Ecto neural progenitor cell (in vitro differentiated cells): ENCODE results near the gene CDHR2.

Experiments used
- DNase-seq: peaks from one replicate; pipeline ENCODE4 v3.0.0-alpha.2; 2018; ENCODE audit warnings: low spot score

Gene CDHR2

GRCh38 chr5:176596689-176597416 is 47.7 kb downstream of the CDHR2 start:
- peak; percentile 79 for DNase-seq

DNA sequence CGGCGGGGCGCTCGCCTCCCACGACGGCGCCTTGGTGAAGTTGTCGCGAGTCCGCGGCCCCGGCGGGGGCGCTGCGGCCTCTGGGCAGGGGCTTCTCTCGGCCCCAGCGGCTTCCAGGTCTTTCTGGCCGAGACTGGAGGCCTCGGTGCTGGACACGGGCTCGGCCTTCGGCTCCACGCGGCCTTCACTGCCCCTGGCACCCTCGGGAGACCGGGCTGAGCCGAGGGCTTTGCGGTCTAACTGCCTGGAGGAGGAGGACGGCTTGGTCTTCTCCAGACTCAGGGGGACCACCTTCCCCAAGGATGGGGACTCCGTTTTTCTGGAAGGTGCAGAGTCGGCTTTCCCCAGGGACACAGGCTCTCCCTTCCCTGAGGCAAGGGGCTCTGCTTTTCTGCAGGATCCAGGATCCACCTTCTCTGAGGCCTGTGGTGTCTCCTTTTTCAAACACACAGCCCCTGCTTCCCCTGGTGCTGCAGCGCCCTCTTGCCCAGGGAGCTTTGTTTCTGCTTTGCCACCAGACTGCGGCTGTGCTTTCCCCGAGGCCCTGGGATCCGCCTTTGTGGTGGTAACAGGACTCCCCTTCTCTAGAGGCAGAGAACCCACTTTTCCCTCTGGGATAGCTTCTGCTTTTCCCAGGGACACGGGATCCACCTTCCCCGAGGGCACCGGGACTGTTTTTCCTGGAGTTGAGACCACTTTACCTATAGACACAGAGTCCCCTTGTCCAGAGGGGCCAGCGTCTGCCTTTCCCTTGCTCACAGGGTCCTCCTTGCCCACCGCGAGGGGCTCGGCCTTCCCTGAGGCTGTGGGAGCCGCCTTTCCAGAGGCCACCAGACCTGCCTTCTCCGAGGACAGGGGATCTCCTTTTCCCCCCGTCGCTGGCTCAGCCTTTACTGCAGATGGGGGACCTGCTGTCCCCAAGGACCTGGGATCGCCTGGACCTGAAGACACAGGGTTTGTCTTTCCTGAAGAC is 48.6 kb downstream of the CDHR2 start:
- DNase-seq: no peak

DNA sequence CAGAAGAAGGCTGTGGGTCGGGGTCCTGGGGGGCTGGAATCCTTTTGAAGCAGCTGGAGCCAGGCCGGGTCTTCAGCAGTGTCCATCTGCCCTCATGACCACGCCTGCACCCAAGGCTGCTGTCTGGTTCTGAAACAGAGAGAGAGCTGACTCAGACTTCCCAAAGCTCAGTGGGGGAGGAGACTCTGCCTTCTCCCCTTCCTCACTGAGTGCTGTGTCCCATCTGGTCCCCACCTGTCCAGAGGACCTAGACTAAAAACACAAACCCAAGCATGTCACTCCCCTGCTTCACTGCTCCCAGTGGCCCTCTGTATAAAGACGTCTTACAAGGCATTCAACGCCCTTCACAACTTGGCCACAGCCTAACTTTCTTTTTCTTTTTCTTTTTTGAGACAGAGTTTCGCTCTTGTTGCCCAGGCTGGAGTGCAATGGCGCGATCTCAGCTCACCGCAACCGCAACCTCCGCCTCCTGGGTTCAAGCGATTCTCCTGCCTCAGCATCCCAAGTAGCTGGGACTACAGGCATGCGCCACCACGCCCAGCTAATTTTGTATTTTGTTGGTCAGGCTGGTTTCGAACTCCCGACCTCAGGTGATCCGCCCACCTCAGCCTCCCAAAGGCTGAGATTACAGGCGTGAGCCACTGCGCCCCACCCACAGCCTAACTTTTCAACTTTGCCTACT is 50.7 kb downstream of the CDHR2 start:
- DNase-seq: peak; percentile 39

GRCh38 chr5:176601901-176602482 is 52.9 kb downstream of the CDHR2 start:
- DNase-seq: peak; percentile 35

DNA sequence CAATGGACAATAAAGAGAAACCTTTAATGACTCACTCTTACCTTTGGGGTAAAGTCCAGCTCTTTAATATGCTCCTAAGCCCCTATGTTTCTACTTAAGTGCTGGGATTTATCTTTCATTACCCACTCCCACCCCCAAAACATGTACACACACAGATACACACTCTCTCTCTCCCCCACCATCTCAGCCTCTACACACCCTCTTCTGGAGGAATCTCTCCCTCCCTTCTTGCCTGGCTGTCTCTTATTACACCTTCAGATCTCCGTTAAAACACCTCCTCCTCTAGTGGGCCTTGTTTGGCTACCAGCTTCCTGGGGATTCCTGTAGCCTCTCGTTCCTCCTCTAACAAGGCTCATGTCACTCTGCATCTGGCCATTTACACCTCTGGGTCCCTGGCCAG is 53.9 kb downstream of the CDHR2 start:
- no peak for DNase-seq

- DNase-seq: no peak
Observed at GRCh38 chr5:176606032-176606431, 56.9 kb downstream of the CDHR2 start.

DNA sequence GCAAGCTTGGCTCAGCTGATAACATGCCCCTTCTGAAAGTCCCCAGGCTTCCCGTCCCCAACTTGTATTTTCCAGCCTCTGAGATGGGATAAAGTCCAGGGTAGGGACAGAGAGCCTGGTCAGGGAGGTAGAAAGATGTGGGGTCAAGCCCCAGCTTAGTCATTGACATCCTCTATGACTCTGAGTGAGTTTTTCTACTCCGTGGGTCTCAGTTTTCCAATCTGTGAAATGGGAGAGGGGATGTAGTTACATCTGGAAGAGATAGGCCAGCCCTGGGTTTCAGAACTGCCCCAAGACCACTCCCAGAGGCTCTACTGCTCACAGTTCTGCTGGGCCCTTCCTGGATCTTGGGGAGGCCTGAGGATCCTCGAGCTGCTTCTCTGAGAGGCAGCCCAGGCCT is 57.7 kb downstream of the CDHR2 start:
- DNase-seq: no peak

DNA sequence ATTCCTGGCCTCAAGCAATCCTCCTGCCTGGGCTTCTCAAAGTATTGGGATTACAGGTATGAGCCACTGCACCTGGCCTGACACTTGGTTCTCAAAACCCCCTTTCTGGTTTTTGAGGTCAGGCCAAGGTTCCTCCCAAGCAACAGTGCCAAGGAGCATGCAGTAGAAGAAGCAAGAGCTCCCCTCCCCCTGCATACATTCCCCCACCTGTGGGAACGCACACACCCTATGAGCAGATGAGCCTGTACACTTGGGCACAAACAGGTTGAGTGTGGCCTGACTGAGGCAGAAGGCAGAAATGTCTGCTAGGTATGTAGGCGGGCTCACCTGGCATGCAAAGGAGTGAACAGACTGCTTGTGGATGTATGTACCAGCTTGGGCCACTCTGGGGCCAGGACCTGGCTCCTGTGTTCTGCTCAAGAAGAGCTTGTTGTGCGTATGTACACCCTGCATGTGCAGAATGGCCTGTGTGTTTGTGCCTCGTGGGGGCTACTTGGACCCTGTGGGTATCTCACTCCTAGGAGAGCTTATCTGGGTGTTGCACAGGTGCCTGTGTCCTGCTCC is 59.1 kb downstream of the CDHR2 start:
- DNase-seq: no peak

- peak; percentile 56 for DNase-seq
Observed at GRCh38 chr5:176608937-176609723, 60.0 kb downstream of the CDHR2 start.

GRCh38 chr5:176609724-176610434 is 60.7 kb downstream of the CDHR2 start, which contains the start of gene GPRIN1:
Gene GPRIN1, minus strand, starts transcription at chr5:176610156. Its CDS starts 10,322 bp downstream, at chr5:176599834.
- DNase-seq: peak; percentile 88

- DNase-seq: no peak
Observed at GRCh38 chr5:176610435-176610773, 61.3 kb downstream of the CDHR2 start.

DNA sequence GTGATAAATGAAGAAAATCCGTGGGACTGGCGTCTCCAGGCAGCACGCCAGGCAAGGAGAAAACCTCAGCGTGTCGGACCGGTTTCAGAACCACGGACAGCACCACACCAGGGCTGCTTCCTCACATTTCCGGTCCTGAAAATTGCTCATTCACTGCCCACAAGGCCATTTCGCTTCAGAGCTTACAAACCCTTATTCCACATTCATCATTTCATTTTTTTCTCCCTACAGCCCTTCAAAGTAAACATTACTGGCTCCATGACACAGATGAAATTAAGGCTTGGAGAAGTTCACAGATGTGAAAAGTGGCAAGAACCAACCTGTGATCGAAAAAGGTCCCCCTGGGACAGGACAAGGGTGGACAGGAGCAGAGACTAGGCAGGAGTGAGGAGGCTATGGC is 62.3 kb downstream of the CDHR2 start:
- DNase-seq: peak; percentile 82

DNA sequence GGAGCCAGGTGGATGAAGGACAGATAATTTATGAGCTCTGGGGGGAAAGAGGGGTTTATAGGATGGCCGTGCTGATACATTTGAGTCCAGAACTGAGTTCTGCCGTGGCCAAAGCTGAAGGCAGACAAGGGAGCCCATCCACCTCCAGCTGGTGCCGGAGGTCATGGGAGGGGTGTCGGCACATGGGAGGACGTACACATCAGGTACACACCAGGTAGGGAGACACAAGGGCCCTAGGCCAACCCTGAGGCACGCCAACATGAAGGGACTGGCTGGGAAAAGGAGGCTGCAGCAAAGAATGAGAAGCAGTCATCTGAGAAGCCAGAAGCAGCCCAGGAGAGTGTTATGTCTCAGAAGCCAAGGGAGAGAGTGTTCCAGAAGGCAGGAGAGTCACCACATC is 62.9 kb downstream of the CDHR2 start:
- DNase-seq: no peak

DNA sequence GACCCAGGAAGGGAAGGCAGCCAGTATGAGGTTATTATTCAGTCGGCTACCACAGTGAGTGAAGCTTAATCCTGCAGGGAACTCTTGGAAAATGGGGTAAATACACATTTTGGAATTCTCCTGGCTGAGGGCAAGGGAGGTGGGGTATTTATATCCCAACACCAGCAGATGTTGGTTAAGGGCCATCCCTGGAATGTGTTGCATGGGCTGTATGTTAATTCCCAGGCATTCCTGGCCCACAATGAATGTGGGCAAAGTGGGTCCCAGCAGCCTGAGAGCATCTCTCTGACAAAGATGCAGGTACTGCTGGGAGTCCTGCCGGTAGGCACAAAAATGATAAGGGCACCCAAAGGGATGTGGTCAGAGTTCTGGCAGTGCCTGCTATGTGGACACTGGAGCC is 63.7 kb downstream of the CDHR2 start:
- no peak for DNase-seq

- DNase-seq: no peak
Observed at GRCh38 chr5:176614805-176615478, 65.8 kb downstream of the CDHR2 start.

GRCh38 chr5:176616511-176616910 is 67.4 kb downstream of the CDHR2 start:
- no peak for DNase-seq

GRCh38 chr5:176618783-176619182 is 69.6 kb downstream of the CDHR2 start:
- no peak for DNase-seq

- DNase-seq: peak; percentile 95
Observed at GRCh38 chr5:176619203-176619568, 70.0 kb downstream of the CDHR2 start.

DNA sequence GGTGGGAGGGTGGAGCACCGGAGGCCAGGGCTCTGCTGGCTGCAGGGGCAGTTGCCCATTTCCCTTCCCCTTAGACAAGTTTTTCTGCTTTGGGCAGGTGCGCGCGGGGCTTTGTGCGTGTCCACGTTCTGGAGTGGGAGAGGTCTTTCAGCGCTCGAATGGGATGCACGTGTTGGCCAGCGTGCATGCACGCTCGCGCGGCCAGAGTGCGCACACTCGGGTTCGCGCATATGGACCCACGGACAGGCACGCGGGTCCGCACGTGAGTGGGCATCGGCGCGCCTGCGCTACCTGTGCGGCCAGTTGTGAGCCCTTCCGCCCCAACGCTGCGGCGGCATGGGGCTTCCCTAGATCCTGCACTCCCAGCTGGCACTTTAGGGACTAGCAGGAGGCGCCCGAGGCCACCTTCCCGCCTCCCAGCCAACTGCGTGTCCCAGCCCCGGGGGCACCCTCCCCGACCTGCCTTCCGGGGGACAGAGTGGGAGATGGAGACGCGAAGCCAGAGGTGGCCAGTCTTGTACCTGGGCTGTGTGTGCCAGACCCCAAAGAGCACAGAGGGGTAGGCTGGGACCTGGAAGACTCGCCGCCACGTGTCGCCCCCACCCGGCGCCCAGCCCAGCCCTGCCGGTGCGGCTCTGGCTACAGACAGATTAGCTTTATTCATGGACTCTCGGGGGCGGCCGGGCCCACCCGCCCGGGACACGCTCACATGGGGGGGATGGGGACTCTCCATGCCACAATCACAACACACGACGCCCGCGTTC is 70.6 kb downstream of the CDHR2 start:
- DNase-seq: no peak
